ENCODE data around the gene MMAB. TPM values are rescaled to one million over a fixed set of nuclear protein-coding genes. Genes with fewer than 3 reads are reported as not detected.

MMAB gene
- total and polyA plus RNA-seq, 2 of the 13 experiments (the other 11 are each of a cell fraction or from before 2014, with no cell fraction given) = 26.1 to 77.3 TPM

DNA sequence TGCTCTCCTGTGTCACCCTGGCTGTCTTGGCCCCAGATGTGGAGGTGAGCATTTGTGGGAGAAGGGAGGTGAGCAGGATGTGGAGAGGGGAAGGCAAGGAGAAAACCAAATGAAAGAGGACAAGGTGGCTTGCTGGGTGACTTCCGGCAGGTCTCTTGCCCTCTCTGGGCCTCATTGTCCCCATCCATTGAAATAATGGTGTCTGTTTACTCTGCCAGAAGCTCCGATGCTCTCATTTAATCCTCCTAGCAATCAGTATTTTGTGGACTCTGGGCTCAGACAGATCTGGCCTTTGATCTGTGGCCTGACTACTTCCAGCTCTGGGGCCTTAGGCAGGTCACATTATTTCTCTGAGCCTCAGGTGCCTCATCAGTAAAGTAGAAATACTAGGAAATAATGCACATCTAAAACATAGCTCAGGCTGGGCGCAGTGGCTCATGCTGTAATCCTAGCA is 30.9 kb upstream of the MMAB start (continued):
- no peak for TF ChIP-seq ZBTB14 (CRISPR knock-in tag; IDR thresholded peaks at IDR 0.05)
- peak; percentile 71 for TF ChIP-seq PAXIP1 (CRISPR knock-in tag; conservative IDR thresholded peaks at IDR 0.05)
- TF ChIP-seq MTF2 (CRISPR knock-in tag; IDR thresholded peaks at IDR 0.05; ENCODE audit: borderline replicate concordance) = no peak
- no peak for TF ChIP-seq ZNF644 (CRISPR knock-in tag; IDR thresholded peaks at IDR 0.05; ENCODE audit: low read depth)
- no peak for TF ChIP-seq U2AF2 (IDR thresholded peaks at IDR 0.05; ENCODE audit: low read depth, low read length)
- TF ChIP-seq ZNF879 (CRISPR knock-in tag; IDR thresholded peaks at IDR 0.05) = no peak
- TF ChIP-seq CBFB (CRISPR knock-in tag; IDR thresholded peaks at IDR 0.05) = no peak
- TF ChIP-seq TBX3 (IDR thresholded peaks at IDR 0.05; ENCODE audit: borderline replicate concordance) = no peak
- peak; percentile 73 for TF ChIP-seq PHF21A (CRISPR knock-in tag; IDR thresholded peaks at IDR 0.05)
- peak; percentile 67; the same call in 1 of the 2 replicates for TF ChIP-seq ZNF24 (IDR thresholded peaks at IDR 0.05)
- no peak for TF ChIP-seq DNMT3B (CRISPR knock-in tag; conservative IDR thresholded peaks at IDR 0.05)
- TF ChIP-seq RCOR2 (CRISPR knock-in tag; IDR thresholded peaks at IDR 0.05) = peak; percentile 94
- TF ChIP-seq TEAD3 (CRISPR knock-in tag; optimal IDR thresholded peaks at IDR 0.05; ENCODE audit: borderline replicate concordance) = peak; percentile 21
- TF ChIP-seq HDAC6 (IDR thresholded peaks at IDR 0.05; ENCODE audit: low read depth, low read length) = no peak
- TF ChIP-seq ZNF577 (CRISPR knock-in tag; IDR thresholded peaks at IDR 0.05; ENCODE audit: borderline replicate concordance, low read depth) = no peak
- peak; percentile 64; the same call in 1 of the 2 replicates for TF ChIP-seq ZNF430 (CRISPR knock-in tag; IDR thresholded peaks at IDR 0.05)
- peak in 1 of 2 experiments; percentile 35; a peak in 1 of 4 replicates for TF ChIP-seq EP300 (IDR thresholded peaks at IDR 0.05; ENCODE audit: low read depth in 2 of 2, low read length in 2 of 2)
- TF ChIP-seq EP300 (CRISPR knock-in tag; IDR thresholded peaks at IDR 0.05; ENCODE audit: borderline replicate concordance) = no peak
- 0 out of 2 replicates have a peak, but pooled peaks have one; percentile 31 for TF ChIP-seq ZNF788 (CRISPR knock-in tag; IDR thresholded peaks at IDR 0.05; ENCODE audit: borderline replicate concordance)
- no peak for TF ChIP-seq ETV6 (CRISPR knock-in tag; conservative IDR thresholded peaks at IDR 0.05)
- peak; percentile 77; the same call in 1 of the 2 replicates for TF ChIP-seq ZMYM2 (CRISPR knock-in tag; IDR thresholded peaks at IDR 0.05)
- TF ChIP-seq HIVEP1 (CRISPR knock-in tag; IDR thresholded peaks at IDR 0.05) = no peak
- TF ChIP-seq ZFY (CRISPR knock-in tag; IDR thresholded peaks at IDR 0.05) = peak; percentile 36; the same call in 1 of the 2 replicates
- TF ChIP-seq ZNF530 (CRISPR knock-in tag; IDR thresholded peaks at IDR 0.05; ENCODE audit: low read depth) = no peak
- TF ChIP-seq MED1 (CRISPR knock-in tag; IDR thresholded peaks at IDR 0.05) = 0 out of 2 replicates have a peak, but pooled peaks have one; percentile 13
- TF ChIP-seq ARNT2 (CRISPR knock-in tag; IDR thresholded peaks at IDR 0.05; ENCODE audit: low read depth) = peak; percentile 45; the same call in 1 of the 2 replicates
- no peak for TF ChIP-seq HOXA7 (CRISPR knock-in tag; IDR thresholded peaks at IDR 0.05)
- TF ChIP-seq ZNF720 (CRISPR knock-in tag; IDR thresholded peaks at IDR 0.05) = no peak
- TF ChIP-seq, protein P1, sequence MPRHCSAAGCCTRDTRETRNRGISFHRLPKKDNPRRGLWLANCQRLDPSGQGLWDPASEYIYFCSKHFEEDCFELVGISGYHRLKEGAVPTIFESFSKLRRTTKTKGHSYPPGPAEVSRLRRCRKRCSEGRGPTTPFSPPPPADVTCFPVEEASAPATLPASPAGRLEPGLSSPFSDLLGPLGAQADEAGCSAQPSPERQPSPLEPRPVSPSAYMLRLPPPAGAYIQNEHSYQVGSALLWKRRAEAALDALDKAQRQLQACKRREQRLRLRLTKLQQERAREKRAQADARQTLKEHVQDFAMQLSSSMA (CRISPR knock-in tag; IDR thresholded peaks at IDR 0.05) = no peak

All from HepG2 (cell line).